PC-3 (cell line): ENCODE data around the gene TBX1. TPM values are rescaled to one million over a fixed set of nuclear protein-coding genes. Genes with fewer than 3 reads are reported as not detected.

ENCODE experiments used
- ATAC-seq: fragments of 200-7000 bp; cut with Tn5 transposase; 2 replicates; pipeline ENCODE4 v1.9.1; 2020; ENCODE audit warnings: mild to moderate bottlenecking, moderate library complexity
- BruUV-seq: library from RNA; stranded (reverse); fragments of 400-500 nt; replicated peaks from 2 replicates; lab custom pipeline; 2021; lab: Mats Ljungman, UMichigan
- CTCF ChIA-PET: fragments of 300-600 bp; sonication (Branson Sonifier 250); formaldehyde crosslinking; loops from one replicate; lab custom pipeline; 2022; ENCODE audit warnings: antibody characterized with exemption; lab: Charles Lee
- POLR2A ChIA-PET: fragments of 300-600 bp; sonication (Branson Sonifier 250); formaldehyde crosslinking; loops from one replicate; lab custom pipeline; 2022; ENCODE audit warnings: antibody characterized with exemption; ENCODE audit not compliant: unreplicated experiment; lab: Charles Lee
- DNase-seq: peaks from one replicate; pipeline ENCODE4 v3.0.0-alpha.2; 2015
- H2AFZ ChIP-seq: fragments of 300-600 bp; sonication (generic); 2 replicates; pipeline ENCODE4 v1.6.0; 2016; ENCODE audit warnings: antibody characterized with exemption, low read length
- H3F3A ChIP-seq: fragments of 300-600 bp; sonication (generic); one replicate; pipeline ENCODE4 v1.6.0; 2017; ENCODE audit warnings: antibody characterized with exemption, low read length, control low read depth, mild to moderate bottlenecking; ENCODE audit not compliant: unreplicated experiment
- H3K27ac ChIP-seq: fragments of 300-600 bp; sonication (generic); 2 replicates; pipeline ENCODE4 v1.5.1; 2016; ENCODE audit warnings: mild to moderate bottlenecking, low read length
- H3K27me3 ChIP-seq: fragments of 300-600 bp; sonication (generic); 2 replicates; pipeline ENCODE4 v1.6.1; 2016; ENCODE audit warnings: low read length, mixed read lengths
- H3K36me3 ChIP-seq: fragments of 300-600 bp; sonication (generic); 2 replicates; pipeline ENCODE4 v1.6.1; 2016; ENCODE audit warnings: low read depth, mixed run types, low read length, mixed read lengths
- H3K4me1 ChIP-seq: fragments of 300-600 bp; sonication (generic); 2 replicates; pipeline ENCODE4 v1.5.1; 2016; ENCODE audit warnings: low read length; ENCODE audit not compliant: insufficient read depth
- H3K4me2 ChIP-seq: fragments of 300-600 bp; sonication (generic); 2 replicates; pipeline ENCODE4 v1.6.0; 2016; ENCODE audit warnings: low read length
- H3K4me3 ChIP-seq: fragments of 300-600 bp; sonication (generic); 2 replicates; pipeline ENCODE4 v1.5.1; 2016; ENCODE audit warnings: mild to moderate bottlenecking, low read length, mixed read lengths
- H3K79me2 ChIP-seq: fragments of 300-600 bp; sonication (generic); 2 replicates; pipeline ENCODE4 v1.6.1; 2017; ENCODE audit warnings: low read length, mixed read lengths
- H3K9ac ChIP-seq: fragments of 300-600 bp; sonication (generic); 2 replicates; pipeline ENCODE4 v1.6.0; 2016; ENCODE audit warnings: mild to moderate bottlenecking, low read length
- H3K9me2 ChIP-seq: fragments of 300-600 bp; sonication (generic); replicated peaks from 2 replicates; pipeline ENCODE4 v1.6.1; 2016; ENCODE audit warnings: mixed run types, low read length, mixed read lengths
- H3K9me3 ChIP-seq: fragments of 300-600 bp; sonication (generic); 2 replicates; pipeline ENCODE4 v1.6.1; 2016; ENCODE audit warnings: low read length, mixed read lengths
- H4K20me1 ChIP-seq: fragments of 300-600 bp; sonication (generic); 2 replicates; pipeline ENCODE4 v1.6.1; 2016; ENCODE audit warnings: low read length, mixed read lengths
- CTCF ChIP-seq: fragments of 300-600 bp; sonication (generic); conservative IDR thresholded peaks from 2 replicates; pipeline ENCODE4 v1.5.1; 2017; ENCODE audit warnings: antibody characterized with exemption, low read depth, mild to moderate bottlenecking, low read length
- EZH2 ChIP-seq: fragments of 300-600 bp; sonication (generic); IDR thresholded peaks from one replicate; pipeline ENCODE4 v1.6.1; 2017; ENCODE audit warnings: antibody characterized with exemption, mild to moderate bottlenecking, low read length; ENCODE audit not compliant: unreplicated experiment
- EZH2phosphoT487 ChIP-seq: fragments of 300-600 bp; sonication (generic); IDR thresholded peaks from 2 replicates; pipeline ENCODE4 v1.6.1; 2018; ENCODE audit warnings: mild to moderate bottlenecking, antibody characterized with exemption, low read length, borderline replicate concordance
- intact Hi-C: fragments of 100-400 bp; cut with micrococcal nuclease; formaldehyde crosslinking; loops from 2 replicates; pipeline ENCODE4 v1.9.0; 2023
- total RNA-seq: library from RNA; depleted of rRNA; stranded (reverse); fragments of >200 nt; gene quantifications from 2 replicates; pipeline ENCODE4 v1.2.3, GENCODE V29; 2014

TBX1 gene
- total RNA-seq, 1 experiment from 2014 or later: 18.6 TPM

- H3K9me2 ChIP-seq: no peaks in the 10 kb centered on the region
- no TSS peak for BruUV-seq
- ChIA-PET POLR2A (no interaction called here), CTCF (no interaction called here)
- no peak for TF ChIP-seq CTCF
- no peak for TF ChIP-seq EZH2phosphoT487
- no peak for TF ChIP-seq EZH2
- no peak overlapping the region for H3K4me2 ChIP-seq
- no peaks in the 10 kb centered on the region for H4K20me1 ChIP-seq
- no peak overlapping the region for H3K4me3 ChIP-seq
- H3K79me2 ChIP-seq: no peaks in the 10 kb centered on the region
- H3K36me3 ChIP-seq: no peaks in the 10 kb centered on the region
- H3F3A ChIP-seq: no peaks in the 10 kb centered on the region
- H3K4me1 ChIP-seq: no peaks in the 10 kb centered on the region
- no peaks in the 10 kb centered on the region for H3K27me3 ChIP-seq
- no peaks in the 10 kb centered on the region for H3K9me3 ChIP-seq
- no peak for ATAC-seq
- DNase-seq: no peak
- H2AFZ ChIP-seq: no peak overlapping the region
- no peak overlapping the region for H3K27ac ChIP-seq
- H3K9ac ChIP-seq: no peak overlapping the region
- intact Hi-C loops: no loop called here
These were observed 28.0 kb upstream of the TBX1 start for GRCh38 chr22:19732403-19733113.

GRCh38 chr22:19733755-19734154 is 26.8 kb upstream of the TBX1 start:
- Histone ChIP-seq H3K27me3 (no peaks in the 10 kb centered on the region), H3K9me3 (no peaks in the 10 kb centered on the region), H3K4me3 (no peak overlapping the region), H3K27ac (no peak overlapping the region), H3K4me1 (no peaks in the 10 kb centered on the region), H3K36me3 (no peaks in the 10 kb centered on the region), H4K20me1 (no peaks in the 10 kb centered on the region), H3K4me2 (no peak overlapping the region), H2AFZ (no peak overlapping the region), H3F3A (no peaks in the 10 kb centered on the region), H3K9me2 (no peaks in the 10 kb centered on the region), H3K79me2 (no peaks in the 10 kb centered on the region), H3K9ac (no peak overlapping the region)
- ChIA-PET POLR2A (no interaction called here), CTCF (no interaction called here)
- DNase-seq (no peak), ATAC-seq (no peak)
- TF ChIP-seq EZH2 (no peak), EZH2phosphoT487 (no peak), CTCF (no peak)
- no TSS peak for BruUV-seq
- intact Hi-C loops: no loop called here

GRCh38 chr22:19734163-19734562 is 26.4 kb upstream of the TBX1 start:
- ChIA-PET POLR2A (no interaction called here), CTCF (no interaction called here)
- H3K9me2 ChIP-seq: no peaks in the 10 kb centered on the region
- no peak overlapping the region for H3K4me3 ChIP-seq
- H2AFZ ChIP-seq: no peak overlapping the region
- no peaks in the 10 kb centered on the region for H3K79me2 ChIP-seq
- H3F3A ChIP-seq: no peaks in the 10 kb centered on the region
- ATAC-seq: no peak
- H3K9me3 ChIP-seq: no peaks in the 10 kb centered on the region
- no peaks in the 10 kb centered on the region for H3K27me3 ChIP-seq
- no peaks in the 10 kb centered on the region for H4K20me1 ChIP-seq
- TF ChIP-seq CTCF (no peak), EZH2phosphoT487 (no peak), EZH2 (no peak)
- intact Hi-C loops: no loop called here
- H3K36me3 ChIP-seq: no peaks in the 10 kb centered on the region
- BruUV-seq: no TSS peak
- no peaks in the 10 kb centered on the region for H3K4me1 ChIP-seq
- H3K27ac ChIP-seq: no peak overlapping the region
- H3K9ac ChIP-seq: no peak overlapping the region
- H3K4me2 ChIP-seq: no peak overlapping the region
- DNase-seq: no peak
